ENCODE measurements around the gene ATG3.
"Not testable (repeated sequence)": the region's sequence is repeated elsewhere in the genome, so short reads cannot be mapped to it uniquely, and the experiment has no call there.

Gene ATG3

GRCh38 chr3:112500621-112501020, 61.1 kb downstream of the ATG3 start:
- DNase-seq (ENCODE audit: low read depth in 3 of 3, low spot score in 1 of 3), result no peak

- DNase-seq (ENCODE audit: low read depth in 3 of 3, low spot score in 1 of 3), result no peak
Measured at GRCh38 chr3:112498914-112499711, 62.6 kb downstream of the ATG3 start, which contains the start of gene BTLA. Gene BTLA, minus strand, starts transcription at chr3:112499472. Its CDS starts 114 bp downstream, at chr3:112499358.

DNA sequence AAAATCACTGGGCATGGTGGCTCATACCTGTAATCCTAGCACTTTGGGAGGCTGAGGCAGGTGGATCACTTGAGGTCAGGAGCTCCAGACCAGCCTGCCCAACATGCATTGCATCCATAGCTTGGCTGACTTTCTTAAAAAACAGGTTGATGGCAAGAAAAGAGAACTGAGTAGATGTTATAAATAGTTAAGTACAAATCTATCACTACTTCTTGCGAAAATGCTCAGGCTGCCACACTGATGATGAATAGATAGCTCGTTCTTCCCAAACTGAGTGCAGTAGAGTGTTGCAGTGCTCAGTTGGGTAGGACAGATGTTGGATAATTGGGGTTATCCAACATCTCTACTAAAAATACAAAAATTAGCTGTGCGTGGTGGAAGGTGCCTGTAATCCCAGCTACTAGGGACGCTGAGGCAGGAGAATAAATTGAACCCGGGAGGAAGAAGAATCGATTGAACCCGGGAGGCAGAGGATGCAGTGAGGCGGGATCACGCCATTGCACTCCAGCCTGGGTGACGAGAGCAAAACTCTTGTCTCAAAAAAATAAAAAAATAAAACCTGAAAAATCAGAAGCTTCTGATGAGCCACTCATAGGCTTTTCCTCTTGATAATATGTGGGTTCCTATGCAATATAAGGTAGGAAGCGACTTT, 63.7 kb downstream of the ATG3 start:
- DNase-seq (ENCODE audit: low read depth in 3 of 3, low spot score in 1 of 3), result no peak

GRCh38 chr3:112496366-112497067, 65.2 kb downstream of the ATG3 start:
- DNase-seq (ENCODE audit: low read depth in 3 of 3, low spot score in 1 of 3), result no peak

DNA sequence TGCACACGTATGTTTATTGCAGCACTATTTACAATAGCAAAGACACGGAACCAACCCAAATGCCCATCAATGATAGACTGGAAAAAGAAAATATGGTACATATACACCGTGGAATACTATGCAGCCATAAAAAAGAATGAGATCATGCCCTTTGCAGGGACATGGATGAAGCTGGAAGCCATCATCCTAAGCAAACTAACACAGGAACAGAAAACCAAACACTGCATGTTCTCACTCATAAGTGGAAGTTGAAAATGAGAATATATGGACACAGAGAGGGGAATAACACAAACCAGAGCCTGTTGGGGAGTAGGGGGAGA, 67.4 kb downstream of the ATG3 start:
- not testable (repeated sequence) for DNase-seq (ENCODE audit: low read depth in 3 of 3, low spot score in 1 of 3)

GRCh38 chr3:112492124-112492523, 69.6 kb downstream of the ATG3 start:
- DNase-seq (ENCODE audit: low read depth in 3 of 3, low spot score in 1 of 3), result no peak

DNA sequence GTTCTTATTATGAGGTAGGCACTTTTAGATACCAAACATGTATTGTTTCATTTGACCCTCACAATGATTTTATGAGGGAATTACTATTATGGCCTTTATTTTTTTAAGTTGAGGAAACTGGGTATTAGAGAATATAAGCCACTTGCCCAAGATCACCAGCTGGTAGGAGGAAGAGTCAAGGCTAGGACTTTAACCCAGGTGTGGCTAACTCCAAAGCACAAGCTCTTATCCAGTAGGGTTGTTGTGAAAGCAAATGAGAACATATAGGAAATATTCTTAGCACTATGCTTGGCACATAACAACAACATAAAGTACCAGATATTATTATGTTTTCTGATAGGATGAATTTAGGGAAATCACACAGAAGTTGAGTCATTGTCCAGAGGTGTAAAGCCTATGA, 70.4 kb downstream of the ATG3 start:
- DNase-seq (ENCODE audit: low read depth in 3 of 3, low spot score in 1 of 3), result no peak

DNA sequence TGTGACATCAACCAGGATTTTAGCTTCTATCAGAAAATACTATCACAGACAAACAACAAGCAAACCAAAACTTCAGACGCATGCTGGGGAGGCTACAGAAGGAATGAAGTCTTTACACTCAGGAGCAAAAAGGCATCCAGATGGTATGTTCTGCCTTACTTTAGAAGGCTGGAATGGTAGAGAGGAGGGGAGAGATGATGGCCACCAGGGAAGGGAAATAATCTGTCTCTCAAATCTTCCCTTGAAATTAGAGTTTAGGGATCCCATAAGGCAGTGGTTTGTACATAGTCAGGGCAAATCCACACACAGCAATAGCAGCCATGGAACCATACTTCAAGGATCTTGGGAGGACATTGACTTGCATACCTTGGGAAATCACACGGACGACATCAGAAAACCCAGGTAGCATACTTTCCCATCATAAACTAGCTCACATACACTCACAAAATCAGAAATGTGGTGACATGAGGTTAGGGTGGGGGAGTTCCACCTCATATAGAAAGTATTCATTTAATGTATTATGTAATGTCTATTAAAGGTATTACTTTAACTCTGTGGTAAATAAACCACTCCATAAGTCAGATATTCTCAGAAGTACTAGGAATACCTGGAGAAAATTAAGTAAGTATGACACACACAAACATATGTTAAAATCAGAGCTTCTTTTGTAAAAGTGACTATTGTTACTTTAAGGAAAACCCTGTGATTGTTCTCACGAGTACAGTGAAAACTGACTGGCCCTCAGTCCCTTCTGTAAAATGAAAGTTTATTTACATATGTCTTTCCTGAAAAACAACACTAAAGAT, 71.9 kb downstream of the ATG3 start:
- no peak for DNase-seq (ENCODE audit: low read depth in 3 of 3, low spot score in 1 of 3)

- no peak for DNase-seq (ENCODE audit: low read depth in 3 of 3, low spot score in 1 of 3)
Measured at GRCh38 chr3:112486811-112487505, 74.8 kb downstream of the ATG3 start.

- DNase-seq (ENCODE audit: low read depth in 3 of 3, low spot score in 1 of 3), result no peak
Measured at GRCh38 chr3:112484352-112484751, 77.4 kb downstream of the ATG3 start.

DNA sequence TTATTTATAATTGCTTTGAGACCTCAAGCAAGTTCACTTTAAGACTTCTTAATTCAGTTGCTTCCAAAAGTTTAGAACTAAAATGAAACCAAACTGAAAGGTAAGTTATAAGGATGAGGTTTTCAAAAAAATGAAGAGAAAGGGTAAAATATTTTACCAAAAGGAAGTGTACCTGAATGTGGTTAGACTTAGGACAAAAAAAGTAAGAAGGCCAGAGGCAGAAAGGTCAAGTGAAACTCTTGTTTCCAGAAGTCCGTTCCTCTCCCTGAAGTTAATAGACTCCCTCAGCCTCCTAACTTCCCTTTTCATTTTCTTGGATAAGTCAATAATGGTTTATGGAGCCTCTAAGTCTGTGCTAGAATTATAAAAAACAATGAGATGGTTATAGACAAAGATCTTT, 79.1 kb downstream of the ATG3 start:
- DNase-seq (ENCODE audit: low read depth in 3 of 3, low spot score in 1 of 3), result no peak
